Tibial nerve (tissue), 4 donors: ENCODE measurements around the gene OLA1. TPM values are rescaled to one million over a fixed set of nuclear protein-coding genes. Genes with fewer than 3 reads are reported as not detected.

Source experiments
- DNase-seq, 2 donors: peaks; one replicate each; pipeline ENCODE4 v3.0.0-alpha.2; 2019; ENCODE audit warnings: low spot score in 2 of 2
- H3K27ac ChIP-seq, 4 donors: fragments of 200-600 bp; sonication (generic) in 3 of 4; one replicate each; pipeline ENCODE4 v1.5.1; 2017 to 2019; ENCODE audit warnings: mild to moderate bottlenecking in 1 of 4
- H3K27me3 ChIP-seq, 2 donors: fragments of 200-600 bp; sonication (generic) in 1 of 2; one replicate each; pipeline versions ENCODE4 v1.5.1 to v1.6.0; 2017 to 2019
- H3K36me3 ChIP-seq, 3 donors: fragments of 200-600 bp; sonication (generic); one replicate each; pipeline ENCODE4 v1.5.1; 2018 to 2019
- H3K4me1 ChIP-seq, 4 donors: fragments of 200-600 bp; sonication (generic) in 3 of 4; one replicate each; pipeline ENCODE4 v1.5.1; 2017 to 2019
- H3K4me3 ChIP-seq, 4 donors: fragments of 200-600 bp; sonication (generic) in 3 of 4; one replicate each; pipeline ENCODE4 v1.5.1; 2017 to 2019; ENCODE audit warnings: mild to moderate bottlenecking in 1 of 4, moderate library complexity in 1 of 4
- H3K9me3 ChIP-seq, 4 donors: fragments of 200-600 bp; sonication (generic) in 3 of 4; one replicate each; pipeline ENCODE4 v1.5.1; 2017 to 2019
- CTCF ChIP-seq, 5 experiments: fragments of 200-600 bp in 3 of 5; fragments of 450-650 bp in 2 of 5; sonication (generic) in 3 of 5; IDR thresholded peaks; one replicate each; pipeline ENCODE4 v1.5.1; 2016 to 2019; ENCODE audit warnings: antibody characterized with exemption in 5 of 5, mild to moderate bottlenecking in 3 of 5, moderate library complexity in 2 of 5
- EP300 ChIP-seq, 2 donors: sonication (generic); formaldehyde crosslinking; IDR thresholded peaks; one replicate each; pipeline ENCODE4 v1.6.1; 2017; ENCODE audit warnings: antibody characterized with exemption in 2 of 2, mild to moderate bottlenecking in 1 of 2
- POLR2A ChIP-seq, 2 donors: fragments of 450-650 bp; IDR thresholded peaks; one replicate each; pipeline ENCODE4 v1.6.1; 2017; ENCODE audit warnings: antibody characterized with exemption in 2 of 2, mild to moderate bottlenecking in 2 of 2, moderate library complexity in 2 of 2
- WGBS, 2 donors: methylation state at CpG; one replicate each; pipeline ENCODE4 v1.1.5; 2018; 5-methylcytosine and 5-hydroxymethylcytosine counted together
- total RNA-seq, 4 donors: library from RNA; depleted of rRNA; stranded (reverse); fragments of >200 nt; gene quantifications; one replicate each; pipeline ENCODE4 v1.1.0, GENCODE V29; 2016

Gene OLA1
- total RNA-seq, 4 donors from 2014 or later: 32.0 to 69.0 (median 45.5) TPM

- no peak overlapping the region for H3K27ac ChIP-seq
- no peak for TF ChIP-seq CTCF (IDR thresholded peaks at IDR 0.05)
- no peak for TF ChIP-seq EP300 (IDR thresholded peaks at IDR 0.05)
- no peak for TF ChIP-seq POLR2A (IDR thresholded peaks at IDR 0.05)
- no peak for DNase-seq
- 90 to 100% methylated on average over 1 of the region's 1 CpG for WGBS, 2 donors
- no peaks in the 10 kb centered on the region for H3K9me3 ChIP-seq
- no peaks in the 10 kb centered on the region for H3K4me1 ChIP-seq
- H3K4me3 ChIP-seq: no peak overlapping the region
- H3K27me3 ChIP-seq: no peaks in the 10 kb centered on the region
- H3K36me3 ChIP-seq: peaks cover 0 to 29% (median 0%) of the 10 kb centered on the region in 3 donors
These were observed 20.6 kb downstream of the OLA1 start for GRCh38 chr2:174227748-174228147.

GRCh38 chr2:174224665-174225288 is 23.6 kb downstream of the OLA1 start:
- TF ChIP-seq CTCF (IDR thresholded peaks at IDR 0.05) (no peak), POLR2A (IDR thresholded peaks at IDR 0.05) (no peak), EP300 (IDR thresholded peaks at IDR 0.05) (no peak)
- peaks cover 0 to 36% (median 0%) of the 10 kb centered on the region in 3 donors for H3K36me3 ChIP-seq
- H3K4me3 ChIP-seq: no peak overlapping the region
- H3K27me3 ChIP-seq: no peaks in the 10 kb centered on the region
- no peak overlapping the region for H3K27ac ChIP-seq
- no peak for DNase-seq
- no peaks in the 10 kb centered on the region for H3K4me1 ChIP-seq
- no peaks in the 10 kb centered on the region for H3K9me3 ChIP-seq
- WGBS, 2 donors: 92% methylated on average over 7 of the region's 7 CpGs

GRCh38 chr2:174224125-174224524 is 24.2 kb downstream of the OLA1 start:
- Histone ChIP-seq H3K27me3 (no peaks in the 10 kb centered on the region), H3K27ac (no peak overlapping the region), H3K4me3 (no peak overlapping the region), H3K9me3 (no peaks in the 10 kb centered on the region), H3K4me1 (no peaks in the 10 kb centered on the region), H3K36me3 (peaks cover 0 to 36% (median 0%) of the 10 kb centered on the region in 3 donors)
- 93 to 96% methylated on average over 5 of the region's 5 CpGs for WGBS, 2 donors
- no peak for DNase-seq
- TF ChIP-seq POLR2A (IDR thresholded peaks at IDR 0.05) (no peak), CTCF (IDR thresholded peaks at IDR 0.05) (no peak), EP300 (IDR thresholded peaks at IDR 0.05) (no peak)

GRCh38 chr2:174223388-174223787 is 24.9 kb downstream of the OLA1 start:
- TF ChIP-seq POLR2A (IDR thresholded peaks at IDR 0.05) (no peak), EP300 (IDR thresholded peaks at IDR 0.05) (no peak), CTCF (IDR thresholded peaks at IDR 0.05) (no peak)
- H3K27ac ChIP-seq: no peak overlapping the region
- no peaks in the 10 kb centered on the region for H3K27me3 ChIP-seq
- no peaks in the 10 kb centered on the region for H3K4me1 ChIP-seq
- 88 to 89% methylated on average over 3 of the region's 3 CpGs for WGBS, 2 donors
- no peak overlapping the region for H3K4me3 ChIP-seq
- no peaks in the 10 kb centered on the region for H3K9me3 ChIP-seq
- peaks cover 0 to 30% (median 0%) of the 10 kb centered on the region in 3 donors for H3K36me3 ChIP-seq
- no peak for DNase-seq

- no peak for DNase-seq
- Histone ChIP-seq H3K27ac (no peak overlapping the region), H3K27me3 (no peaks in the 10 kb centered on the region), H3K36me3 (peaks cover 0 to 28% (median 0%) of the 10 kb centered on the region in 3 donors), H3K4me3 (no peak overlapping the region), H3K4me1 (no peaks in the 10 kb centered on the region), H3K9me3 (no peaks in the 10 kb centered on the region)
- TF ChIP-seq EP300 (IDR thresholded peaks at IDR 0.05) (no peak), CTCF (IDR thresholded peaks at IDR 0.05) (no peak), POLR2A (IDR thresholded peaks at IDR 0.05) (no peak)
- WGBS, 2 donors: 100% methylated on average over 1 of the region's 1 CpG
These were observed 26.2 kb downstream of the OLA1 start for GRCh38 chr2:174222154-174222553.
